SK-N-SH treated with all-trans-retinoic acid at 6 μM for 48 hours (cell line): ENCODE measurements around the gene DHH.

Experiments used
- ATAC-seq: fragments of 200-7000 bp; cut with Tn5 transposase; 3 replicates; pipeline ENCODE4 v1.9.1; 2020; ENCODE audit warnings: mild to moderate bottlenecking, moderate library complexity
- ARNTL ChIP-seq: fragments of 450-650 bp; formaldehyde crosslinking; IDR thresholded peaks from 2 replicates; pipeline ENCODE4 v1.5.0; 2020; ENCODE audit warnings: low read depth, mild to moderate bottlenecking, moderate library complexity, borderline replicate concordance
- BACH2 ChIP-seq: fragments of 250-450 bp; sonication (Bioruptor Pico); IDR thresholded peaks from 2 replicates; pipeline ENCODE4 v1.9.0; 2021; ENCODE audit warnings: mild to moderate bottlenecking, borderline replicate concordance
- CSDC2 ChIP-seq: fragments of 250-450 bp; sonication (Bioruptor Pico); IDR thresholded peaks from 2 replicates; pipeline ENCODE4 v1.5.0; 2020; ENCODE audit warnings: mild to moderate bottlenecking, moderate library complexity
- GLIS3 ChIP-seq: fragments of 250-450 bp; sonication (Bioruptor Pico); IDR thresholded peaks from 2 replicates; pipeline ENCODE4 v1.5.0; 2020; ENCODE audit warnings: mild to moderate bottlenecking, moderate library complexity
- ISL1 ChIP-seq: fragments of 250-450 bp; sonication (Bioruptor Pico); IDR thresholded peaks from 2 replicates; pipeline ENCODE4 v2.1.2; 2022; ENCODE audit warnings: mild to moderate bottlenecking, moderate library complexity
- OSR1 ChIP-seq: fragments of 250-450 bp; sonication (Bioruptor Pico); IDR thresholded peaks from 2 replicates; pipeline ENCODE4 v1.8.0; 2022; ENCODE audit warnings: moderate library complexity, mild to moderate bottlenecking, inconsistent platforms
- PPARA ChIP-seq: fragments of 250-450 bp; sonication (Bioruptor Pico); IDR thresholded peaks from 2 replicates; pipeline ENCODE4 v1.5.0; 2020; ENCODE audit warnings: mild to moderate bottlenecking, borderline replicate concordance
- RARB ChIP-seq: fragments of 250-450 bp; sonication (Bioruptor Pico); IDR thresholded peaks from 2 replicates; pipeline ENCODE4 v1.8.0; 2021; ENCODE audit warnings: mild to moderate bottlenecking, moderate library complexity
- SNAI2 ChIP-seq: fragments of 250-450 bp; sonication (Bioruptor Pico); IDR thresholded peaks from 2 replicates; pipeline ENCODE4 v1.5.0; 2020; ENCODE audit warnings: mild to moderate bottlenecking, moderate library complexity
- TOX ChIP-seq: fragments of 250-450 bp; sonication (Bioruptor Pico); IDR thresholded peaks from 2 replicates; pipeline ENCODE4 v1.8.0; 2021; ENCODE audit warnings: mild to moderate bottlenecking, moderate library complexity, borderline replicate concordance
- ZC3H10 ChIP-seq: fragments of 250-450 bp; sonication (Bioruptor Pico); IDR thresholded peaks from 2 replicates; pipeline ENCODE4 v1.5.1; 2021; ENCODE audit warnings: mild to moderate bottlenecking, moderate library complexity
- ZFP3 ChIP-seq: fragments of 250-450 bp; sonication (Bioruptor Pico); IDR thresholded peaks from 2 replicates; pipeline ENCODE4 v1.5.0; 2020; ENCODE audit warnings: mild to moderate bottlenecking, moderate library complexity
- ZFP30 ChIP-seq: fragments of 450-650 bp; formaldehyde crosslinking; IDR thresholded peaks from 2 replicates; pipeline ENCODE4 v1.5.0; 2022; ENCODE audit warnings: mild to moderate bottlenecking, moderate library complexity
- ZNF70 ChIP-seq: fragments of 450-650 bp; formaldehyde crosslinking; IDR thresholded peaks from 2 replicates; pipeline ENCODE4 v1.5.0; 2020; ENCODE audit warnings: mild to moderate bottlenecking, moderate library complexity
- TF ChIP-seq, protein P1 (sequence below): fragments of 250-450 bp; sonication (Bioruptor Pico); IDR thresholded peaks from 2 replicates; pipeline ENCODE4 v1.8.0; 2020; ENCODE audit warnings: mild to moderate bottlenecking, moderate library complexity, borderline replicate concordance
- TF ChIP-seq, protein P2 (sequence below): fragments of 250-450 bp; sonication (Bioruptor Pico); IDR thresholded peaks from 2 replicates; pipeline ENCODE4 v1.8.0; 2021; ENCODE audit warnings: low read depth, mild to moderate bottlenecking, moderate library complexity, borderline replicate concordance
- TF ChIP-seq, protein P3 (sequence below): fragments of 250-450 bp; sonication (Bioruptor Pico); IDR thresholded peaks from 2 replicates; pipeline ENCODE4 v1.5.1; 2021; ENCODE audit warnings: mild to moderate bottlenecking, moderate library complexity
- TF ChIP-seq, protein P4 (sequence below): fragments of 250-450 bp; sonication (Bioruptor Pico); IDR thresholded peaks from 2 replicates; pipeline ENCODE4 v1.5.0; 2020; ENCODE audit warnings: mild to moderate bottlenecking, moderate library complexity

The DHH gene

DNA sequence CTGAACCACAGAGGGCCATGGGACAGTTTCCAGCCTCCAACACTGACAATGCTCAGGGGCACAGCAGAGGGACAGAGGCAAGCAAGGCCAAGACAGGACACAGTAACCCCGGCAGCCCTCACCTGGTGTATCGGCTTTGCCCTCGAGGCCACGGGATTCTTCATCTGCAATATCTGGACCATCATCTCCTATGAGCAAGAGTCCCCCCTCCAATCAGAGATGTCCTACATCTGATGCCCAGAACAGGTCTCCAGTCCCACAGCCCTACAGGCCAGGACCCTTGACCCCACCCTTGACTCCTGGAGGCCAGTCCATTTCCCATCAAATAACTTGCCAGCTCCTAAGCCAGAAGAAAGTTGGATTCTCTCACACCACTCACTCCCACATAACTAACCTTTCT is 51.4 kb downstream of the DHH start:
- no peak for ATAC-seq
- TF ChIP-seq, protein P1, sequence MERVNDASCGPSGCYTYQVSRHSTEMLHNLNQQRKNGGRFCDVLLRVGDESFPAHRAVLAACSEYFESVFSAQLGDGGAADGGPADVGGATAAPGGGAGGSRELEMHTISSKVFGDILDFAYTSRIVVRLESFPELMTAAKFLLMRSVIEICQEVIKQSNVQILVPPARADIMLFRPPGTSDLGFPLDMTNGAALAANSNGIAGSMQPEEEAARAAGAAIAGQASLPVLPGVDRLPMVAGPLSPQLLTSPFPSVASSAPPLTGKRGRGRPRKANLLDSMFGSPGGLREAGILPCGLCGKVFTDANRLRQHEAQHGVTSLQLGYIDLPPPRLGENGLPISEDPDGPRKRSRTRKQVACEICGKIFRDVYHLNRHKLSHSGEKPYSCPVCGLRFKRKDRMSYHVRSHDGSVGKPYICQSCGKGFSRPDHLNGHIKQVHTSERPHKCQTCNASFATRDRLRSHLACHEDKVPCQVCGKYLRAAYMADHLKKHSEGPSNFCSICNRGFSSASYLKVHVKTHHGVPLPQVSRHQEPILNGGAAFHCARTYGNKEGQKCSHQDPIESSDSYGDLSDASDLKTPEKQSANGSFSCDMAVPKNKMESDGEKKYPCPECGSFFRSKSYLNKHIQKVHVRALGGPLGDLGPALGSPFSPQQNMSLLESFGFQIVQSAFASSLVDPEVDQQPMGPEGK (CRISPR knock-in tag), result no peak
- TF ChIP-seq ARNTL (no peak), ZC3H10 (no peak), OSR1 (CRISPR knock-in tag) (no peak), PPARA (CRISPR knock-in tag) (no peak), ISL1 (CRISPR knock-in tag) (no peak), SNAI2 (CRISPR knock-in tag) (no peak), RARB (CRISPR knock-in tag) (no peak), TOX (CRISPR knock-in tag) (no peak), GLIS3 (CRISPR knock-in tag) (no peak)
- TF ChIP-seq, protein P2, sequence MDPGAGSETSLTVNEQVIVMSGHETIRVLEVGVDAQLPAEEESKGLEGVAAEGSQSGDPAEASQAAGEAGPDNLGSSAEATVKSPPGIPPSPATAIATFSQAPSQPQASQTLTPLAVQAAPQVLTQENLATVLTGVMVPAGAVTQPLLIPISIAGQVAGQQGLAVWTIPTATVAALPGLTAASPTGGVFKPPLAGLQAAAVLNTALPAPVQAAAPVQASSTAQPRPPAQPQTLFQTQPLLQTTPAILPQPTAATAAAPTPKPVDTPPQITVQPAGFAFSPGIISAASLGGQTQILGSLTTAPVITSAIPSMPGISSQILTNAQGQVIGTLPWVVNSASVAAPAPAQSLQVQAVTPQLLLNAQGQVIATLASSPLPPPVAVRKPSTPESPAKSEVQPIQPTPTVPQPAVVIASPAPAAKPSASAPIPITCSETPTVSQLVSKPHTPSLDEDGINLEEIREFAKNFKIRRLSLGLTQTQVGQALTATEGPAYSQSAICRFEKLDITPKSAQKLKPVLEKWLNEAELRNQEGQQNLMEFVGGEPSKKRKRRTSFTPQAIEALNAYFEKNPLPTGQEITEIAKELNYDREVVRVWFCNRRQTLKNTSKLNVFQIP (CRISPR knock-in tag), result no peak
- TF ChIP-seq, protein P3, sequence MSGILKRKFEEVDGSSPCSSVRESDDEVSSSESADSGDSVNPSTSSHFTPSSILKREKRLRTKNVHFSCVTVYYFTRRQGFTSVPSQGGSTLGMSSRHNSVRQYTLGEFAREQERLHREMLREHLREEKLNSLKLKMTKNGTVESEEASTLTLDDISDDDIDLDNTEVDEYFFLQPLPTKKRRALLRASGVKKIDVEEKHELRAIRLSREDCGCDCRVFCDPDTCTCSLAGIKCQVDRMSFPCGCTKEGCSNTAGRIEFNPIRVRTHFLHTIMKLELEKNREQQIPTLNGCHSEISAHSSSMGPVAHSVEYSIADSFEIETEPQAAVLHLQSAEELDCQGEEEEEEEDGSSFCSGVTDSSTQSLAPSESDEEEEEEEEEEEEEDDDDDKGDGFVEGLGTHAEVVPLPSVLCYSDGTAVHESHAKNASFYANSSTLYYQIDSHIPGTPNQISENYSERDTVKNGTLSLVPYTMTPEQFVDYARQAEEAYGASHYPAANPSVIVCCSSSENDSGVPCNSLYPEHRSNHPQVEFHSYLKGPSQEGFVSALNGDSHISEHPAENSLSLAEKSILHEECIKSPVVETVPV (CRISPR knock-in tag), result no peak
- TF ChIP-seq, protein P4, sequence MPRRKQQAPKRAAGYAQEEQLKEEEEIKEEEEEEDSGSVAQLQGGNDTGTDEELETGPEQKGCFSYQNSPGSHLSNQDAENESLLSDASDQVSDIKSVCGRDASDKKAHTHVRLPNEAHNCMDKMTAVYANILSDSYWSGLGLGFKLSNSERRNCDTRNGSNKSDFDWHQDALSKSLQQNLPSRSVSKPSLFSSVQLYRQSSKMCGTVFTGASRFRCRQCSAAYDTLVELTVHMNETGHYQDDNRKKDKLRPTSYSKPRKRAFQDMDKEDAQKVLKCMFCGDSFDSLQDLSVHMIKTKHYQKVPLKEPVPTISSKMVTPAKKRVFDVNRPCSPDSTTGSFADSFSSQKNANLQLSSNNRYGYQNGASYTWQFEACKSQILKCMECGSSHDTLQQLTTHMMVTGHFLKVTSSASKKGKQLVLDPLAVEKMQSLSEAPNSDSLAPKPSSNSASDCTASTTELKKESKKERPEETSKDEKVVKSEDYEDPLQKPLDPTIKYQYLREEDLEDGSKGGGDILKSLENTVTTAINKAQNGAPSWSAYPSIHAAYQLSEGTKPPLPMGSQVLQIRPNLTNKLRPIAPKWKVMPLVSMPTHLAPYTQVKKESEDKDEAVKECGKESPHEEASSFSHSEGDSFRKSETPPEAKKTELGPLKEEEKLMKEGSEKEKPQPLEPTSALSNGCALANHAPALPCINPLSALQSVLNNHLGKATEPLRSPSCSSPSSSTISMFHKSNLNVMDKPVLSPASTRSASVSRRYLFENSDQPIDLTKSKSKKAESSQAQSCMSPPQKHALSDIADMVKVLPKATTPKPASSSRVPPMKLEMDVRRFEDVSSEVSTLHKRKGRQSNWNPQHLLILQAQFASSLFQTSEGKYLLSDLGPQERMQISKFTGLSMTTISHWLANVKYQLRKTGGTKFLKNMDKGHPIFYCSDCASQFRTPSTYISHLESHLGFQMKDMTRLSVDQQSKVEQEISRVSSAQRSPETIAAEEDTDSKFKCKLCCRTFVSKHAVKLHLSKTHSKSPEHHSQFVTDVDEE (CRISPR knock-in tag), result no peak

DNA sequence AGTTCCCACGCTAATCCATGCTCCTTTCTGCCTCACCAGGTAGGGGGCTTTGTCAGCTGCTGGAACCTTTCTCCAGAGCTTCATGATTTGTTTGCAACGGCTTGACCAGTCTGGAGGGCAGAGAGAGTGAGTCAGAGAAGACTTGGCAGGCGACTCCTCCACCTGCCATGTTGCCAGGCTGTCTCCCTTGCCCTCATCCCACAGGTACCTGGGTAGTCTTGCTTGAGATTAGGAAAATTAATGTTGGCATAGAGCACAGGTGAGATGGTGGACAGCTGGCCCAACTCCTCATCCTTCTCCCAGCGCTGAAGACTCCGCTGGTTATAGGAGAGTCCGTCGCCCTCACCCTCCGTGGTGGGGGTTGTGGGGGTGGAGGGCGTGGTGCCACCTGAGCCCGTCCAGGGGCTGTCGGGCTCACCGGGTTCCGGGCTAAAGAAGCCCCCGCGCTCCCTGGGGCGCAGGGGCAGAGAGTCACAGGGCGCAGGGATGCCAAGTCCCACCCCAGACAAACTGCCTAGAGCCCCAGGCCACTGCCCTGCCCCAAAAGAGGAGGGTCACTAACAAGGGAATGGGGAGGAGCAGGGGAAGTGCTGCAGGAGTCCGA is 52.6 kb downstream of the DHH start:
- TF ChIP-seq BACH2 (CRISPR knock-in tag), result no peak
- no peak for ATAC-seq

DNA sequence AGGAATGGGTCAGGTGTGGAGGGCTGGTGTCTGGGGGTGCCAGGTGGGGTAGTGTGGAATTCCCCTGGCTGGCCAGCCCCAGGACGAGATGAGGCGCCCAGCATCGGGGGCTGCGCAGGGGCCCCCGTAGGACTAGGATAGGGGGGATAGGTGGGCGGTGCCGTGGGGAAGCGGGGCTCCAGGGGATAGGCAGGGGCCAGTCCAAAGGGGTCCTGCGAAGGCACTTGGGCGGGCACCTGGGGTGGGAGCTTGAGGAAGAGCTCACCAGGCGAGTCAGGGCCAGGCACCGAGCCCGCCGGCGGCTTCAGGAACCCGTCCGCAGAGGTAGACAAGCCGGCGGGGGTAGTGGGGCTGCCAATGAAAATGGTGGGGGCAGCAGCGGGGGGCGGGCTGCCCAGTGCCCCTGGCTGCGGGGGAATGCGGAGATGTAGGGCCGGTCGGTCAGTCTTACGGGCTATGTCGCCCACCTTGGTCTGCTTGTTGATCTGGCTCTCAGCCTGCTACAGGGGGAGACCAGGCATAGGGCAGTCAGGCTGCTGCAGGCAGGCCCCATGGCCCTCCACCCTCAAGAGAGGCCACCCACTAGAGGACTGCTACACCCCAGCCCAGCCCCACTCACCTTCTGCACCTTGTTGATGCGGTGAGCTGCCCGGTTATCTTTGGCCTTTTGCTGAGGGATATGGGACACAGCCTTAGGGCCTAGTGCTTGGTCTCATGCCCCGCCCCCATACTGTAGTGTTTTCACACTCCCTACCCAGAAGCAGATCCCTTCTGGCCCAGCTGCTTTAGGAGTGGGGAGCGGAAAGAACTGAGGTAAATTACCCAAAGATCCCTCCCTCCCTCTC is 53.3 kb downstream of the DHH start:
- TF ChIP-seq OSR1 (CRISPR knock-in tag), result no peak
- TF ChIP-seq CSDC2 (CRISPR knock-in tag), result no peak
- no peak for TF ChIP-seq TOX (CRISPR knock-in tag)
- ATAC-seq, result no peak

DNA sequence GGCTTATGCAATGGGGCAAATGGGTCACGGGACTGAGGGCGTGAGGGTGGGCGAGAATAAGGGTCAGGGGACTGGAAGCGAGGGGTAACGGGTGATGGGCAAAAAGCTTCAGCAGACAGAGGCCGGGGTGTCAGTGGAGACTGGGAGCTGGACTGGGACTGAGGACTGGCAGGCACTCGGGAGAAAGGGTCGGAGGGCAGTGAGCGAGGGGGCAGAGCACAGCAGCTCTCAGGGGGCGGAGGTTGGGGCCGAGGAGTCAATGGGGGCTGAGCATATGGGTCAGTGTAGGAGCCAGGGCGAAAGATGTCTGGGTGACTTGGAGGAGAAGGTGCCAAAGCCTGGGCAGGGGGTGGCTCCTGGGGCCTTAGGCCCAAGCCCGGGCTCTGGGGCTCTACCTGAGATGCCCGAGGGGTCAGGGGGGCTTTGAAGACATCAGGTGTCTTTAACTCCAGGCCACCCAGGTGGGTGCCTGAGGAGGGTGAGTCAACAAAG is 54.2 kb downstream of the DHH start:
- no peak for ATAC-seq
- TF ChIP-seq BACH2 (CRISPR knock-in tag), result no peak
- no peak for TF ChIP-seq GLIS3 (CRISPR knock-in tag)
- no peak for TF ChIP-seq CSDC2 (CRISPR knock-in tag)
- TF ChIP-seq, protein P3 (CRISPR knock-in tag), result no peak
- TF ChIP-seq ISL1 (CRISPR knock-in tag), result no peak
- TF ChIP-seq, protein P4 (CRISPR knock-in tag), result no peak
- TF ChIP-seq ZFP30, result no peak
- TF ChIP-seq OSR1 (CRISPR knock-in tag), result no peak
- TF ChIP-seq PPARA (CRISPR knock-in tag), result no peak
- TF ChIP-seq ZNF70, result no peak
- no peak for TF ChIP-seq RARB (CRISPR knock-in tag)
- no peak for TF ChIP-seq ZFP3 (CRISPR knock-in tag)
- TF ChIP-seq ARNTL, result no peak
